HG03135 (cell line): ENCODE results near the gene C2orf42.
"Not testable (repeated sequence)": the region's sequence is repeated elsewhere in the genome, so short reads cannot be mapped to it uniquely, and the experiment has no call there.

Source experiments
- ATAC-seq: cut with Tn5 transposase; IDR thresholded peaks from one replicate; pipeline ENCODE4 v1.9.1; 2021; ENCODE audit warnings: mild to moderate bottlenecking, moderate library complexity; ENCODE audit not compliant: unreplicated experiment

Gene C2orf42

DNA sequence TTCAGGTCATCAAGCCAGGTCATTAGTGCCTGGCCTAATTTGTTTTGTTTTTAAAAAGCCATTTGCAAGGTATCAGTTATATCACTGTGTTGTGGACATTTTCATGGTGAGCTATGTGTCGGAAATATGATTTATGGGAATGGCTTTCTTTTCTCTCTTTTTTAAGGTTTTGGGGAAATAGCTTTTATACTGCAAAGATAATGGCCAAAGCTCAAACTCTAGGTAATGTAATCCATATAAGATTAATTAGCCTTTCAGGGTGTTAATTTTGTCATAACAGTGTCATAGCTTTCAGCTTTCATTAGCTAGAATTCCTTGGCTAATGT lies 57.7 kb downstream of the C2orf42 start:
- no peak for ATAC-seq

DNA sequence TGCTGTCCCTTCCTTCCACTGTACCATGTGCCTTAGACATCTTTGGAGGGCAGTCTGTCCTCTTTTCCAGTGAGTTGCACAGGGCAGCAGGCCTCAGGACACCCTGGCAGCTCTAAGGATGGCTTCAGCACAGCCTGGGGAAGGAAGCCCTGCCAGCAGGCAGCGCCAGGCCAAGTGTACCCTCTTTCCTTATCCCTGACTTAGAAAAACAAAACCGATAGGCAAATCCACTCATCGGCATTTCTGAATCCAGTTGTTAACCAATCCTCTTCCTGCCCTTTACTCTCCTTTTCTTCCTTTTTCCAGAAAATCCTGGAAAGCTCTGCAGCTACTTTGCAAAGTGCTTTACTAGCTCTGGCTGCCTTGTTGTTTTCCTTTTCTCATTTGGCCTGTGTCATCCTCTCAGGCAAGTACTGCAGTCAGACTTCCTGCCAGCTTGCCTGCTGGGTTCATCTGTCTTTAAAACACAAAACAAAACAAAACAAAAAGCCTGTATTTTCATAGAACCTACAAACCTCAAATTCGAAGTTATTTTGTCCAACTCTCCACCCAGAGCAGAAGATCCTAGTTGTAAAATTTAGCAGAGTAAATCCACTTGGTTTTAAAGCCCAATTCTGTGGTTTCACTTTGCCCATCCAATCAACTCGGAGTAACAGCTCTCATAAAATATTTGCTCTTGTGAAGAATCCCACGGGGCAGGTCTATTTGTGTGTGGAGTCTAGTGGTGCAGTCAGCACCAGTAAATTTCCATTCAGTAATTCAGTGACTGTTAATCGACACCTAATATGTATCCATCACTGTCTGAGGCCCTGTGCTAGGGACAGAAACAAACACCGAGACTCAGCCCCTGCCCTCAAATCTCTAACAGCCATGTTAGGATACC lies 58.3 kb downstream of the C2orf42 start:
- ATAC-seq: no peak

DNA sequence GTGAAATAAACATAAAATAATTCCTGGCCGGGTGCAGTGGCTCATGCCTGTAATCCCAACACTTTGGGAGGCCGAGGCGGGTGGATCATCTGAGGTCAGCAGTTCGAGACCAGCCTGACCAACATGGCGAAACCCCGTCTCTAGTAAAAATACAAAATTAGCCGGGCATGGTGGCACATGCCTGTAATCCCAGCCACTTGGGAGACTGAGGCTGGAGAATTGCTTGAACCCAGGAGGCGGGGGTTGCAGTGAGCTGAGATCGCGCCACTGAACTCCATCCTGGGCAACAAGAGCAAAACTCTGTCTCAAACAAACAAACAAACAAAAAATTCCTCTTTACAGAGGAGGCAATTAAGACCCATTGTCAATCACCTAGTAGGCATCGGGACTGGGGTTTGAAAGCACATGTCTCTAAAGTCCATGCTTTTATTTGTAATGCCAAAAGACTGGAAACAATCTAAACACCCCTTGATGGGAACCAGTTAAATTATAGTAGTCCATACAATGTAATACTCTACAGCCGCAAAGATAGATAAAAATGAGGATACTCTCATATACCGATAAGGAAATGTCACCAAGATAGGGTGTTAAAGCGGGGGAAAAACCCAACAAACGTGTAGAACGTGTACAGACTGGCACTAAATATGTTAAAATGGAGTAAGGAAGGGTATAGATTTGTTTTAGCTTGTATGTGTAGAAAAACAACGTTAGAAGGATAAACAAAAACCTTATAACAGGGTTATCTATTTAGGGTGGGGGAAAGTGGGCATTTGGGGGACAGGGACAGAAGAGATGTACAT lies 59.3 kb downstream of the C2orf42 start:
- ATAC-seq: not testable (repeated sequence)

DNA sequence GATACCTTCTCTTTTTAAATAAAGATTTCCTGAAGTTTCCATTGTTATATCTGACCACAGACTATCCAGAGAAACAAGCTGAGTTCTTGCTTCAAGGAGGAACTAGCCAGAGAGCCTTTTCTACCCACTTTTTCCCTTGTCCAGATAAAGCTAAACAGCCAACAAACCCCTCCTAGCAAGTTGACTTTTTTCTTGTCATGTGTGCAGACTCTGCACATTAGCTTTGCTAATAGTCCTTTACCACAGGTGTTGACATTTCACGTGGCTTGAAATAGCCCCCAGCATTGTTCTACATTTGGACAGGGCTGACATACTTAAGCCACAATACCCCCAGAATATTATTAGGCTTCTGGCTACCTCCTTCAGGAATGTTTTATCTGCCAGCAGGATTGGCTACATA lies 62.8 kb downstream of the C2orf42 start:
- ATAC-seq: no peak

DNA sequence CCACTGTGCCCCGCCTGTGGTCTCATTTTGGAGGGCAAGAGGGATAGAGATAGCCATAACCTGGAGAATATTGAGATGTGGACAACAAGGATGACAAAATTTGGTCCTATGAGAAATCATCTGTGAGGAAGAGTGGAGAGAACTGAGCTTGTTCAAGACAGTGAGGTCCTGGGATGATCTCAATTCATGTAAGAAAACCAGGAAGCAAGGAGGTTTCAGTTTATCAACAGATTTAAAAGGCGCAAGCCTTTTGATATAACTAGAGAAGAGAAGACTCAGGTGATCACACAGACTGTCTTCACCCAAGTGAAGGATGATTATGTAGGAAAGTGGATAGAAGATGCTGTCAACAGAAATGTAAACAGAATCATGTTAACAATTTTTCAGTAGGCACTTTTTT lies 64.4 kb downstream of the C2orf42 start:
- ATAC-seq: no peak

DNA sequence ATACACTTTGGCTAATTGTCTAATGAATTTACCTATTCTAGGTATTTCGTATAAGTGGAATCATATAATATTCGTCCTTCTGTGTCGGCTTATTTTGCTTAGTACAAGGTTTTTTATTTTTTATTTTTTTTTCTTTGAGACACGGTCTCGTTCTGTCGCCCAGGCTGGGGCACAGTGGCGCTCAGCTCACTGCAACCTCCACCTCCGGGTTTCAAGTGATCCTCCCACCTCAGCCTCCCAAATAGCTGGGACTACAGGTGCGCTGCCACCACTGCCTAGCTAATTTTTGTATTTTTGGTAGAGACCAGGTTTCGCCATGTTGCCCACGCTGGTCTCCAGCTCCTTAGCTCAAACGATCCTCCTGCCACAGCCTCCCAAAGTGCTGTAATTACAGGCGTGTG lies 65.3 kb downstream of the C2orf42 start:
- no peak for ATAC-seq

DNA sequence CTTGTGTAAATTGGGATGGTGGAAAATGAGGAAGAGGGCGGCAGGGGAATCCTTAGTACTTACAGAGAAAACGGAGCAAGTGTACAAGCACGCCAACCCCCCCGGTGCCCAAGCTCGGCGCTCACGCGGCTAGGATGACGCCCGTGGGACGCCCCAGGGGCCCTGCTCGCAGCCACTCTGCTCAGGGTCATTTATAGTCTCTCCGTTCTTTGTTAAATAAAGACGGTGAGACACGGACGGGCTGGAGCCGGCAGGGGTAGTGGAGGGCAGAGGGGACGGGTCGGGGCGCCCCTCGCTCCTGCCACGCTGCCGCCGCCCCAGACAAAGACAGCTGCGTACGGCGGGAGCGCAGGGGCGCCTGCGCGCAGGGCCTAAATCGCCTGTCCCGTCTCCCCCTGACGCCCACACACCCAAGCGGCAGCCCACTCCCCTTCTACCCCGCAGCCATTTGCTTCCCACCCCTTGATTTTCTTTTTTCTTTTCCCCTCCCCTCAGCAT lies 65.8 kb downstream of the C2orf42 start:
- no peak for ATAC-seq

DNA sequence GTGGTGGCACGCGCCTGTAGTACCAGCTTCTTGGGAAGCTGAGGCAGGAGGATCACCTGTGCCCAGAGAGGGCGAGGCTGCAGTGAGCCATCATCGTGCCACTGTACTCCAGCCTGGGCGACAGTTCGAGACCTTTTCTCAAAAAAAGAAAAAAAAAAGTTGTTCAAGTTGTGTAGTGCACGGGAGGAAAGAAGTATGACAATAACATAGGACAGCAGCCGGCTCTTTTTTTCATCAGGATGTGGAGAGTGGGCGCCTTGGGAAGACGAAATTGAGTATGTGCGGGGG lies 67.0 kb downstream of the C2orf42 start:
- no peak for ATAC-seq

DNA sequence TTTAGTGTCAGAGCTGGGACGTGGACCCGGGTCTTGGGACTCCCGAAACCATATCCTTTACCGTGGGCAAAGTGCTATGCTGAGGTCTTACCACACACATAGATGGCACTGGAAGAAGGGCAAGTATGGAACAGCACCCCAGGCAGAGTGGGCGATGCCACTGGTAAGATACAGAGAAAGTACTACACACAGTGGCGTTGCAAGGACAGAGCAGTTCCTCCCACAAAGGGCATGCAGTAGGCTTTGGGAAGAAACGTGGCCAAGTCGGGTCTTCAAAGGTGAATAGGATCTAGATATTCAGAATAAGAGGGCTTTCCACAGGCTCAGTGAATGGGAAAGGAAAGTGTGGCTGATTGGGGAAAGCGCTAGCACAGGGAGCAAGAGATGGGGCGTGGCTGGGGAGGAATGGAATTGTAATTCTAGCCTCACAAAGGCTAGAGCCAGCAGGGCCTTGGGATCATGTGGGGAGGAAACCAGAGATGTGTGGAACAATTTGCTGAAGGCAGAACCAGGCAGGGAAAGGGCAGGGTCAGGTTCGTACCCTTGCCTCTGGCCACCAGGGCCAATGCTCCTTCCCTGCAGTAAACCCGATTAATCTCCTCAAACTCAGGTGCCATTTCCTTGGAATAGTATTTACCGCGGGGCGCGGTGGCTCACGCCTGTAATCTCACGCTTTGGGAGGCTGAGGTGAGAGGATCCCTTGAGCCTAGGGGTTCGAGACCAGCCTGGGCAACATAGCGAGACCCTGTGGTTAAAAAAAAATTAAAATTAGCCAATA lies 67.6 kb downstream of the C2orf42 start:
- no peak for ATAC-seq

DNA sequence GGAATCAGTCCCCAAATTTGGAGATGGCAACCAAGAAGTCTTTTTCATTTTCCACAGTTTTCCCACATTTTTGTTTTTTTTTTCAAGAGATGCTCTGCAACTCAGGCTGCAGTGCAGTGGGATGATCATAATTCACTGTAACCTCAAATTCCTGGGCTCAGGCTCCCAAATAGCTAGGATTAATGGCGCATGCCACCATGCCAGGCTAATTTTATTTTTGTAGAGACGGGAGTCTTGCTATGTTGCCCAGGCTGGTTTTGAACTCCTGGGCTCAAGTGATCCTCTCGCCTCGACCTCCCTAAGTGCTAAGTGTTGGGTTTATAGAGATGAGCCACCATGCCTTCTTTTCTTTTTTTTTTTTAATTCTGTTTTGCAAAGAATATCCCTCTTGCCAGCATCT lies 68.3 kb downstream of the C2orf42 start:
- ATAC-seq: no peak

DNA sequence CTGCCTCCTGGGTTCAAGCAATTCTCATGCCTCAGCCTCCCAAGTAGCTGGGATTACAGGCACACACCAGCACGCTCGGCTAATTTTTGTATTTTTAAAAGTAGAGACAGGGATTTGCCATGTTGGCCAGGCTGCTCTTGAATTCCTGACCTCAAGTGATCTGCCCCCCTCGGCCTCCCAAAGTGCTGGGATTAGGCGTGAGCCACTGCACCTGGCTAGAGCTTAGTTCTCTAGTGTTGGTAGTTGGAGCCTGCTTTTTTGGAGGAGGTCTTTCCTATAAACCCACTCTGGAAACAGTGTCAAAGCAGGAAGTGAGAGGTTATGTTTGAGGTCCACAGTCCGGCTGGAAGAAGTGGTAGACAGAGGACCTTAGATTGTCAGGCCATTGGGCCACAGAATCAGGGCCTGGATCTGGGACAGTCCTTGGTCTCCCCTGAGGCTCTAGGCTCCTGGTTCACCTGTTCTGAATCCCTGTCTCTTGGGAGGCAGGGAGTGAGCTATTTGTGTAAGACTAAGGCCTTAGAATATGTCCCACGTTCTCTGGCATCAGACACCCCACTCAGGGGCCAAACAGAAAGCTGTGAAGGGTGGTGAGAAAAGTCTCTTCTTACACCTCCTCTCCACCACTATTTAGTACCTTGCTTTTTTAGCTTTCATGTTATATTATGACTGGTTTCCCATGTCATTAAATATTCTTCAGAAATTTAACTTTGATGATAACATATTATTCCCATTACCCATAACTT lies 69.0 kb downstream of the C2orf42 start:
- ATAC-seq: no peak

DNA sequence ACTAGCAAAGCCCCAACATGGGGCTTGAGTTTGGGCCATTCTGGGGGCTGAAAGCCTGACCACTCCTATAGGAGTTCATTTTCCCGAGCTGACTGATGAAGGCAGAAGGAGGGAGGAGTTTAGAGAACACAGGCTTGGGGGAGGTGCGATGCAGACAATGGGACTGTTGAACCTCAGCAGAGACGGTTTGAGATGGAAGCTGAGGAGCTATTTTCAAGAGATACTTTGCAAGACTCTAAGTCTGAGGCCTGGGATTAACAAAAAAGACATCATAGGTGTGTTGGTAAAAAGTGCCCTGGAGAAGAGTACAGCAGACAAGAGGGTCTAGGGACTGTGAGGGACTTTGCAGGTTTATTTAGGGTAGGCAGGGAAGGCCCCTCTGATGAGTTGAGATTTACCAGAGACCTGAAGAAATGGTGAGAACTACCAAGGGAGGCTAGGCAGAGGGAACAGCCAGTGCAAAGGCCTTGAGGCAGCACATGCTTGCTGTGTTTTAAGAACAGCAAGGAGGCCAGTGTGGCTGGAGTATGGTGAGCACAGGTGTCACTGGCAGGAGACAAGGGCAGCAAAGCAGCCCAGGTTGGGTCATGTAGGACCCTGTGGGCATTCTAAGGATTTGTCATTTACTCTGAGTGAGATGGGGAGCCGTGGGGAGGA lies 71.9 kb downstream of the C2orf42 start:
- no peak for ATAC-seq

DNA sequence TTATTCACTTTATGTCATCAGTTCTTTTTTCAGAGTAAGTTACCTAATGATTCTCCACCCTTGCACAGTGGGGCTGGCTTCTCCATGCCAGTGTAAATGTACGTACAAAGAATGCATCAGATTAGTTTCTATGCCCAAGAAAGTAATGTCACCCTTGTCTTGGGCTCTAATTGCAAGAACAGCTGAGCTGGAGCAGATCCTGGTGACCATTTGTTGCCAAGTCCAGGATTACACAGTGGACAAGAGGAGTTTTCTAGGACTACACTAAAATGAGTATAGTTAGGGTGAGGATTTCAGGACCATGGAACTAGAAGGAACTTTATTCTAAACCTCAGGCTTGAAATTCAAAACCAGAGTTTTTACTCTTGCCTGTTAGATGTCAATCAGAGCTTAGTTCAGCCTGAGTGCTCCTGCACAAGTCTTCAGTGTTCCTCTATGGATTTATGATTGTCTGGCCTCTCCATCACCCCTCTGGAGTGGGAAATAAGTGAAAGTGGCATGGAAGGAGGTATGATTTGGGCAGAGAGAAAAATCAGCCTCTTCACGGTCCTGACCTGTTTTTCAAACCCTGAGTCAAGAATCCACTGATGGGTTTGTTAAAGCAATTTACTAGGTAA lies 73.8 kb downstream of the C2orf42 start:
- ATAC-seq: no peak

DNA sequence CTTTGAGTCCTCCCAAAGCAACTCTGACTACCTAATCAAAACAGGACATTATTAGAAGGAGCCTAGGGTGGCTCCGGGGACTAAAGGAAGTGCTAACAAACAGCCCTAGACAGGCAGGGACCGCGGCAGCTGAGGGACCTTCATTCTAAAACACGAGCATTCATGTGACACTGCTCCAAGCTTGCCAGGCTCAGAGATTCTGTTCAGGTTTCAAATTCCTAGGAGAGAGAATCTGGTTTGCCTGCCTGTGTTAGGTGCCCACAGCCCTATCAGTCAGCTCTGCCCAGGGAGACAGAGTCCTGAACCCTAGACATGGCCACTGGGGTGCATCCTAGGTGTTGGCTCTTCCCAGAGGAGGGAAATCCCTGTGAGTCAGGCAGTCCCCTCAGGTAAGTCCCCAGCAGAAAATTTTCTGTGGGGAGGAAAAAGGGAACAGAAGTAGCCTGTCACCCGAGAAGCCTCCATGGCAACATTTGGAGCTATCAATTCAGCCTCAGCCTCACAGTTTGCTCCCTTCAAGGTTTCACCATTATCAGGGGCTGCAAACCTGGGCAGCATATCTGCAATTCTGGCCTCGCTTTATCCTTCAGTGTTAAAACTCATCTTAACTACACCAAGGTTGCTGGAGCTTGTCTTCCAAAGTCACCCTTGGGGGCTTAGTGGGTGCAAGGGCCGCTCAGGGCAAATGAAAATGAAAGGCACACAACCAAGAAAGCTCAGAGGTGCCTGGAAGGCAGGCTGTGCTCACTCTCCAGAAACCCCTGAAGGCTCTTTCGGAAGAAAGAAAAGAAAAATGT lies 75.0 kb downstream of the C2orf42 start:
- ATAC-seq: no peak

DNA sequence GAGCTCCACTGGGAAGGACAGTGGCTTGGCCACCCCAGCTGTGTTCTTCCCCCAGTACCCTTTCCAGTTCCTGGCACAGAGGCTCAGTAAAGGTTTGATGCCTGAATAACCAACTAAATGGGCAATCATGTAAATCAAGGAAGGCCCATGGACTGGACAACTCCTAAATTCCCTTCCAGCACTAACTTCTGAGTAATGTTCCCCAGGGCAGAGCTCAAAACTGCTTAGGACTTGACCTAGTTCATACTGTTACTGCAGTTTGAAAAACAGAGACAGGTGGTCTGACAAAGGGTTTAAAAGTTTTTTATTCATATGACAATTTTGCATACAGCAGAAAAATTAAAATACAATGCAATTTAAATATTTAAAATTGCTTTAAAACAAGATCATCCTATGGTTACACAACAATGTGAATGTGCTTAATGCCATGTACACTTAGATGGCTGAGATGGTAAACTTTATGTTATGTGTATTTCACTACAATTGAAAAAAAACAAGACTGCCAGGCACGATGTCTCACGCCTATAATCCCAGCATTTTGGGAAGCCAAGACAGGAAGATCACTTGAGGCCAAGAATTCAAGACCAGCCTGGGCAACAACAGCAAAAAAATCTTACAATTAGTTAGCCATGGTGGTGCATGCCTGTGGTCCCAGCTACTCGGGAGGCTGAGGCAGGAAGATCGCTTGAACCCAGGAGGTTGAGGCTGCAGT lies 77.3 kb downstream of the C2orf42 start:
- no peak for ATAC-seq

DNA sequence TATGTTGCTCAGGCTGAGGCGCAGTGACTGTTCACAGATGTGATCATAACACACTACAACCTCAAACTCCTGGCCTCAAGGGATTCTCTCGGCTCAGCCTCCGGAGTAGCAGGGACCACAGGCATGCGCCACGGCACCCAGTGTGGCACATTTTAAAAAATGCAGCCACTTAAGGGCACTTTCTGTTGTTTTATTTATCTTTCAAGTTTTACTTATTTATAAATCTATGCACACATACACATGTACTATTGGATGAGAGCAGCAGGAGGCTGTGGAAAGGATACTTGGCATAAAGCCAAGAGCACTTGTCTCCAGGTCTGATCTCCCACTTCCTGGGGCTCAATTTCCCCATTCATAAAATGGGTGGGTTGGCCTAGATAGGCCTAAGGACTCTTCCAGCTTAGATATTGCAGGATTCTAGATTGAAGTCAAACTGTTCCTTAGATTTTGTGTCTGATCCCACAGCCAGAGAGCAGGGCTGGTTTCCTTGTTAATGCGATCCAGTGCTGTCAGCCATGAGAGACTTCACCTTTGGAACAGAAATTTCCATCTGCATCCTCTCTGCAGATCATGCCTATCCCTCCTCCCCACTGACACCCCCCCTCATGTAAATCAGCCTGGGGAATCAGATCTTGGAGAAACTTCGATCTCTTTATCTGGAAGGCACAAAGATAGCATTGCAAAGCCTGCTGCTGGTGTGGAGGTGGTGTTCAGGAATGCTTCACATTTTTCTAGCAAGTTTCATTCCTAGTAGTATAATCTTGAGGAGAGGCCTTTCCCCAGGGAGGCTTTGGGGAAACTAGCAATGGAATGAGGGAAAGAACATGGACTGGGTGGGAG lies 78.8 kb downstream of the C2orf42 start:
- ATAC-seq: no peak

DNA sequence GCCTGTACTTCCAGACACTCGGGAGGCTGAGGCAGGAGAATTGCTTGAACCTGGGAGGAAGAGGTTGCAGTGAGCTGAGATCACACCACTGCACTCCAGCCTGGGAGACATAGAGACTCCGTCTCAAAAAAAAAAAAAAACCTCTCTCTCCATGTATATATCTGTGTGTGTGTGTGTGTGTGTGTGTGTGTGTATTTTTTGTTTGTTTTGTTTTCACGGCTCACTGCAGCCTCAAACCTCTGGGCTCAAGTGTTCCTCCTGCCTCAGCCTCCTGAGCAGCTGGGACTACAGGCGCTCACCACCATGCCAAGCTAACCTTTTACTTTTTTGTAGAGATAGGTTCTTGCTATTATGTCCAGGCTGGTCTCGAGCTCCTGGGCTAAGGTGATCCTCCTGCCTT lies 80.4 kb downstream of the C2orf42 start:
- ATAC-seq: not testable (repeated sequence)

DNA sequence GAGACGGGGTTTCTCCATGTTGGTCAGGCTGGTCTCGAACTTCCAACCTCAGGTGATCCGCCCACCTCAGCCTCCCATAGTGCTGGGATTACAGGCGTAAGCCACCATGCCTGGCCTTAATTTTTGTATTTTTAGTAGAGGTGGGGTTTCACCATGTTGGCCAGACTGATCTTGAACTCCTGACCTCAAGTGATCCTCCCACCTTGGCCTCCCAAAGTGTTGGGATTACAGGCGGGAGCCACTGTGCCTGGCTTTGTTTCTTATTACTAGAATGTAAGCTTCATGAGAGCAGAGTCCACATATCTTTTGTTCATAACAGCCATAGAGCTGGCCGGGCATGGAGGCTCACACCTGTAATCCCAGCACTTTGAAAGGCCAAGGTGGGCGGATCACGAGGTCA lies 84.7 kb downstream of the C2orf42 start:
- ATAC-seq: not testable (repeated sequence)
